Epithelial cell of esophagus (primary cell): Measurements from ENCODE around the gene CD53.

Experiments
- DNase-seq: peaks from one replicate; pipeline ENCODE4 v3.0.0; 2010; ENCODE audit warnings: low read depth
- H3K4me3 ChIP-seq: 2 replicates; pipeline ENCODE4 v1.5.1; 2011; ENCODE audit warnings: mild to moderate bottlenecking, low read length, control low read depth
- CTCF ChIP-seq: IDR thresholded peaks from 2 replicates; pipeline ENCODE4 v1.5.1; 2011; ENCODE audit warnings: low read depth, mild to moderate bottlenecking, low read length, control low read depth, inconsistent platforms; ENCODE audit not compliant: insufficient read depth; ENCODE audit errors: missing control alignments

The CD53 gene

GRCh38 chr1:110877364-110877763 is 4.4 kb downstream of the CD53 start:
- H3K4me3 ChIP-seq, result no peak overlapping the region
- DNase-seq, result no peak
- TF ChIP-seq CTCF, result no peak

- no peak for DNase-seq
- TF ChIP-seq CTCF, result no peak
- H3K4me3 ChIP-seq, result no peak overlapping the region
Measured at GRCh38 chr1:110877776-110878175, 4.8 kb downstream of the CD53 start.

- no peak overlapping the region for H3K4me3 ChIP-seq
- no peak for DNase-seq
- no peak for TF ChIP-seq CTCF
Measured at GRCh38 chr1:110878591-110878990, 5.6 kb downstream of the CD53 start.

GRCh38 chr1:110878993-110879392 is 6.0 kb downstream of the CD53 start:
- TF ChIP-seq CTCF, result no peak
- H3K4me3 ChIP-seq, result no peak overlapping the region
- DNase-seq, result no peak

GRCh38 chr1:110879758-110880606 is 7.0 kb downstream of the CD53 start:
- no peak overlapping the region for H3K4me3 ChIP-seq
- peak; percentile 40 for DNase-seq
- no peak for TF ChIP-seq CTCF

- peak; percentile 63 for DNase-seq
- no peak overlapping the region for H3K4me3 ChIP-seq
- no peak for TF ChIP-seq CTCF
Measured at GRCh38 chr1:110880708-110881374, 7.9 kb downstream of the CD53 start.
